Mesendoderm (in vitro differentiated cells): ENCODE measurements around the gene SGK1.
"Not testable (repeated sequence)": the region's sequence is repeated elsewhere in the genome, so short reads cannot be mapped to it uniquely, and the experiment has no call there.

Experiments
- DNase-seq: peaks from one replicate; pipeline ENCODE4 v3.0.0; 2013
- H2AK5ac ChIP-seq: 2 replicates; pipeline ENCODE4 v1.6.1; 2013; ENCODE audit warnings: low read length, inconsistent platforms
- H2BK120ac ChIP-seq: 2 replicates; pipeline ENCODE4 v1.6.1; 2013; ENCODE audit warnings: low read depth, mild to moderate bottlenecking, low read length, moderate library complexity, mixed read lengths
- H2BK15ac ChIP-seq: replicated peaks from 2 replicates; pipeline ENCODE4 v1.6.1; 2013; ENCODE audit warnings: low read depth, mild to moderate bottlenecking, moderate library complexity
- H2BK5ac ChIP-seq: 2 replicates; pipeline ENCODE4 v1.6.1; 2013; ENCODE audit warnings: low read length, inconsistent platforms
- H3K18ac ChIP-seq: 2 replicates; pipeline ENCODE4 v1.6.1; 2013; ENCODE audit warnings: mild to moderate bottlenecking, low read length, mixed read lengths
- H3K23ac ChIP-seq: one replicate; pipeline ENCODE4 v1.6.1; 2013; ENCODE audit warnings: low read length
- H3K27ac ChIP-seq: 2 replicates; pipeline ENCODE4 v1.5.1; 2013; ENCODE audit warnings: low read depth, mild to moderate bottlenecking, inconsistent platforms, low read length, moderate library complexity
- H3K27me3 ChIP-seq: 2 replicates; pipeline ENCODE4 v1.6.1; 2013; ENCODE audit warnings: low read length, control low read depth, mild to moderate bottlenecking, inconsistent platforms; ENCODE audit not compliant: insufficient read depth, poor library complexity
- H3K36me3 ChIP-seq: 2 replicates; pipeline ENCODE4 v1.6.1; 2013; ENCODE audit warnings: low read length, inconsistent platforms; ENCODE audit not compliant: control insufficient read depth, insufficient read depth
- H3K4ac ChIP-seq: one replicate; pipeline ENCODE4 v1.6.1; 2013; ENCODE audit warnings: low read depth, mild to moderate bottlenecking, low read length, moderate library complexity
- H3K4me1 ChIP-seq: 2 replicates; pipeline ENCODE4 v1.6.1; 2013; ENCODE audit warnings: low read depth, low read length, inconsistent platforms; ENCODE audit not compliant: control insufficient read depth
- H3K4me2 ChIP-seq: 2 replicates; pipeline ENCODE4 v1.6.1; 2013; ENCODE audit warnings: low read length
- H3K4me3 ChIP-seq: 2 replicates; pipeline ENCODE4 v1.5.1; 2013; ENCODE audit warnings: mild to moderate bottlenecking, low read length
- H3K56ac ChIP-seq: one replicate; pipeline ENCODE4 v1.6.1; 2013; ENCODE audit warnings: low read length
- H3K79me1 ChIP-seq: 2 replicates; pipeline ENCODE4 v1.6.1; 2013; ENCODE audit warnings: low read length, inconsistent platforms
- H3K79me2 ChIP-seq: 2 replicates; pipeline ENCODE4 v1.6.1; 2013; ENCODE audit warnings: mild to moderate bottlenecking, low read length; ENCODE audit not compliant: control insufficient read depth, insufficient read depth
- H3K9ac ChIP-seq: 2 replicates; pipeline ENCODE4 v1.6.1; 2013; ENCODE audit warnings: low read length, inconsistent platforms
- H4K5ac ChIP-seq: one replicate; pipeline ENCODE4 v1.6.1; 2013; ENCODE audit warnings: low read length
- H4K8ac ChIP-seq: one replicate; pipeline ENCODE4 v1.6.1; 2013; ENCODE audit warnings: low read depth, mild to moderate bottlenecking, control low read depth, low read length, moderate library complexity
- WGBS: extraction: QIAGEN DNeasy Blood & Tissue Kit; methylation state at CpG from one replicate; pipeline ENCODE4 v1.1.7; 2013; ENCODE audit warnings: low lambda C conversion rate, missing lambda C conversion rate; ENCODE audit not compliant: insufficient coverage; ENCODE audit errors: extremely low coverage; 5-methylcytosine and 5-hydroxymethylcytosine counted together

Gene SGK1

GRCh38 chr6:134182528-134182927, 135.4 kb downstream of the SGK1 start:
- Histone ChIP-seq H3K56ac (no peak overlapping the region), H3K27me3 (no peaks in the 10 kb centered on the region), H3K18ac (no peak overlapping the region), H2BK120ac (no peak overlapping the region), H3K79me2 (no peaks in the 10 kb centered on the region), H3K4me2 (no peak overlapping the region), H3K36me3 (no peaks in the 10 kb centered on the region), H3K27ac (no peak overlapping the region), H3K9ac (no peak overlapping the region), H2AK5ac (no peak overlapping the region), H4K5ac (no peak overlapping the region), H2BK15ac (no peak overlapping the region), H4K8ac (no peak overlapping the region), H2BK5ac (no peak overlapping the region), H3K4me3 (no peak overlapping the region), H3K79me1 (no peaks in the 10 kb centered on the region), H3K4me1 (no peaks in the 10 kb centered on the region), H3K4ac (no peak overlapping the region), H3K23ac (no peak overlapping the region)
- WGBS, result no CpG with 5 or more reads among the region's 6 CpGs
- peak; percentile 70 for DNase-seq

DNA sequence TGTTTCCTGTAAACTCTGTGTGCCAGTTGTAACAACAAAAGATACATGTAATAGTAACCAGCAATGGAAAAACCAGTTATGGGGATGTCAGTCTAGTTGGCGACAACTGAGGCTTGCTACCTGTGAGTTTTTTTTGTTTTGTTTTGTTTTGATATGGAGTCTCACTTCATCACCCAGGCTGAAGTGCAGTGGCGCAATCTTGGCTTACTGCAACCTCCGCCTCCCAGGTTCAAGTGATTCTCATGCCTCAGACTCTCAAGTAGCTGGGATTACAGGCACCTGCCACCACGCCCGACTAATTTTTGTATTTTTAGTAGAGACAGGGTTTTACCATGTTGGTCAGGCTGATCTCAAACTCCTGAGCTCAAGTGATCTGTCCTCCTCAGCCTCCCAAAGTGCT, 136.2 kb downstream of the SGK1 start:
- H3K4ac ChIP-seq, H3K79me1 ChIP-seq, H3K9ac ChIP-seq, H3K56ac ChIP-seq, H2BK5ac ChIP-seq, H4K8ac ChIP-seq, H2BK15ac ChIP-seq, H3K4me2 ChIP-seq, H3K79me2 ChIP-seq, H3K36me3 ChIP-seq, H3K4me1 ChIP-seq, H2BK120ac ChIP-seq, H3K23ac ChIP-seq, H3K18ac ChIP-seq, H3K27me3 ChIP-seq, H2AK5ac ChIP-seq, H4K5ac ChIP-seq, H3K27ac ChIP-seq, H3K4me3 ChIP-seq, DNase-seq: not testable (repeated sequence)
- no CpG with 5 or more reads among the region's 5 CpGs for WGBS

DNA sequence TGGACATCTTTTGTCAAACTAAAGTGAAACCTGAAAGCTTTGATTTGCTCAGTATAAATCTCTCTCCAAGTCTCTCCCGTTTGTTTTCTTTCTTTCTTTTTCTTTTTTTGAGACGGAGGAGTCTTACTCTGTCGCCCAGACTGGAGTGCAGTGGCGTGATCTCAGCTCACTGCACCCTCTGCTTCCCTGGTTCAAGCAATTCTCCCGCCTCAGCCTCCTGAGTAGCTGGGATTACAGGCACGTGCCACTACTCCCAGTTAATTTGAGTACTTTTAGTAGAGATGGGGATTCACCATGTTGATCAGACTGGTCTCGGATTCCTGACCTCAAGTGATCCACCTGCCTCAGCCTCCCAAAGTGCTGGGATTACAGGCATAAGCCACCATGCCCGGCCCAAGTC, 136.7 kb downstream of the SGK1 start:
- H4K8ac ChIP-seq, H3K36me3 ChIP-seq, H3K4me1 ChIP-seq, DNase-seq, H3K23ac ChIP-seq, H2BK15ac ChIP-seq, H2BK120ac ChIP-seq, H3K56ac ChIP-seq, H3K27ac ChIP-seq, H2BK5ac ChIP-seq, H2AK5ac ChIP-seq, H3K79me2 ChIP-seq, H3K4me2 ChIP-seq, H3K4me3 ChIP-seq, H3K27me3 ChIP-seq, H3K18ac ChIP-seq, H3K9ac ChIP-seq, H3K4ac ChIP-seq, H3K79me1 ChIP-seq, H4K5ac ChIP-seq: not testable (repeated sequence)
- no CpG with 5 or more reads among the region's 8 CpGs for WGBS

DNA sequence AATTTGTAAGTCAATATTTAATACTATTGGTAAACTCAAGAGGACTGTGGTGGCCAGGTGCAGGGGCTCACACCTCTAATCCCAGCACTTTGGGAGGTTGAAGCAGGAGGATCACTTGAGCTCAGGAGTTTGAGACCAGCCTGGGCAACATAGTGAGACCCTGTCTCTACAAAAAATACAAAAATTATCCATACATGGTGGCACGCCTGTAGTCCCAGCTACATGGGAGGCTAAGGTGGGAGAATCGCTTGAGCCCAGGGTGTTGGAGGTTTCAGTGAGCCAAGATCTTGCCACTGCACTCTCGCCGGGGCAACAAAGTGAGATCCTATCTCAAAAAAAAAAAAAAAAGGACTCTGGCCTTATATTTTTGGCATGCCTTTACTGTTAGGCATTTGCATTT, 137.4 kb downstream of the SGK1 start:
- H3K79me1 ChIP-seq, H3K79me2 ChIP-seq, H2BK5ac ChIP-seq, DNase-seq, H3K18ac ChIP-seq, H3K4ac ChIP-seq, H3K36me3 ChIP-seq, H3K9ac ChIP-seq, H2BK120ac ChIP-seq, H3K27me3 ChIP-seq, H3K4me2 ChIP-seq, H3K23ac ChIP-seq, H3K27ac ChIP-seq, H2AK5ac ChIP-seq, H4K5ac ChIP-seq, H3K56ac ChIP-seq, H2BK15ac ChIP-seq, H4K8ac ChIP-seq, H3K4me1 ChIP-seq, H3K4me3 ChIP-seq: not testable (repeated sequence)
- WGBS, result no CpG with 5 or more reads among the region's 4 CpGs

GRCh38 chr6:134178161-134179044, 139.5 kb downstream of the SGK1 start:
- peak overlapping the region; percentile 13 for H3K9ac ChIP-seq
- no peak overlapping the region for H2BK120ac ChIP-seq
- H3K4me2 ChIP-seq, result peak overlapping the region; percentile 23
- no peak overlapping the region for H2AK5ac ChIP-seq
- H3K27ac ChIP-seq, result no peak overlapping the region
- WGBS, result no CpG with 5 or more reads among the region's 30 CpGs
- no peaks in the 10 kb centered on the region for H3K79me1 ChIP-seq
- no peak overlapping the region for H2BK5ac ChIP-seq
- peak overlapping the region; percentile 56 for H3K56ac ChIP-seq
- H3K79me2 ChIP-seq, result no peaks in the 10 kb centered on the region
- H3K4me1 ChIP-seq, result no peaks in the 10 kb centered on the region
- H4K5ac ChIP-seq, result no peak overlapping the region
- H3K27me3 ChIP-seq, result no peaks in the 10 kb centered on the region
- H3K23ac ChIP-seq, result no peak overlapping the region
- H2BK15ac ChIP-seq, result no peak overlapping the region
- no peak overlapping the region for H4K8ac ChIP-seq
- H3K4ac ChIP-seq, result no peak overlapping the region
- H3K4me3 ChIP-seq, result no peak overlapping the region
- no peaks in the 10 kb centered on the region for H3K36me3 ChIP-seq
- peak; percentile 98 for DNase-seq
- H3K18ac ChIP-seq, result no peak overlapping the region

DNA sequence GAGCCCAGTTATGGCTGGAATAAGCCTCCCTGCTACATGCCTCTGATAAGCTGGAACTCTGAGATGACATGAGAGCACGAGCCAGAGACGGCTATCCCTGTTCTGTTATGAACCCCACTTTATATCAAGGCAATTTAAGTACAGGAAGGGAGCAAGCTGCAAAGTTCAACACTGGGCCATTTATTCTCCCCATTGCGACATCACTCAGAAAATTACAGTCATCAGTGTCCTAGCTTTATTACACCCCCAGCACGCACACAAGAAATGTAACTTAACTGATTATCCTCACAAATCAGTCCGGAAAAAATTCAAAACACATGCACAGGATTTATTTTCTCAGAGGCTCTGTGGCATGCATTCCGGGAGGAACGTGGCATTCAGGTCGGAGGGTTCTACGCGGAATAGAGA, 140.2 kb downstream of the SGK1 start:
- WGBS, result no CpG with 5 or more reads among the region's 10 CpGs
- Histone ChIP-seq H3K9ac (peak overlapping the region; percentile 13), H2BK5ac (no peak overlapping the region), H4K5ac (no peak overlapping the region), H2BK120ac (no peak overlapping the region), H2AK5ac (no peak overlapping the region), H3K4me3 (no peak overlapping the region), H3K4ac (no peak overlapping the region), H3K27me3 (no peaks in the 10 kb centered on the region), H3K27ac (no peak overlapping the region), H2BK15ac (no peak overlapping the region), H3K79me2 (no peaks in the 10 kb centered on the region), H3K56ac (peak overlapping the region; percentile 56), H3K36me3 (no peaks in the 10 kb centered on the region), H3K18ac (no peak overlapping the region), H4K8ac (no peak overlapping the region), H3K79me1 (no peaks in the 10 kb centered on the region), H3K23ac (no peak overlapping the region), H3K4me1 (no peaks in the 10 kb centered on the region), H3K4me2 (no peak overlapping the region)
- DNase-seq, result no peak
